H1 (cell line): ENCODE measurements around the gene EGR4. TPM values are rescaled to one million over a fixed set of nuclear protein-coding genes. Genes with fewer than 3 reads are reported as not detected.
A peak's percentile ranks its signal among the peaks of the same experiment; 100 is the strongest.

Source experiments
- CTCF ChIA-PET: fragments of 300-600 bp; sonication (Branson Sonifier 250); formaldehyde crosslinking; loops from one replicate; lab custom pipeline; 2021; ENCODE audit not compliant: partially characterized antibody; lab: Charles Lee
- POLR2A ChIA-PET: fragments of 300-600 bp; sonication (Branson Sonifier 250); formaldehyde crosslinking; loops from one replicate; lab custom pipeline; 2021; ENCODE audit warnings: inconsistent platforms; ENCODE audit not compliant: partially characterized antibody; lab: Charles Lee
- DNase-seq, 2 experiments: peaks; one replicate each; pipeline versions ENCODE4 v3.0.0 to v3.0.0-alpha.2; 2010 to 2022; ENCODE audit warnings: low spot score in 2 of 2, low read depth in 1 of 2, mixed read lengths in 1 of 2
- FAIRE-seq: peaks from 2 replicates; lab custom pipeline; 2011; peaks lifted over from hg19 to GRCh38; lab: Jason Lieb, UNC
- H2AFZ ChIP-seq: 2 replicates; pipeline ENCODE4 v1.8.1; 2012; ENCODE audit warnings: low read length, inconsistent platforms
- H2AK5ac ChIP-seq: 2 replicates; pipeline ENCODE4 v1.6.1; 2013; ENCODE audit warnings: low read depth, low read length
- H2BK120ac ChIP-seq: replicated peaks from 2 replicates; pipeline ENCODE3; 2013; ENCODE audit warnings: low read depth, low read length, inconsistent platforms
- H2BK12ac ChIP-seq: 2 replicates; pipeline ENCODE4 v1.6.1; 2013; ENCODE audit warnings: low read depth, low read length
- H2BK15ac ChIP-seq: 2 replicates; pipeline ENCODE4 v1.6.1; 2013; ENCODE audit warnings: low read length
- H2BK20ac ChIP-seq: 2 replicates; pipeline ENCODE4 v1.6.1; 2013; ENCODE audit warnings: low read length
- H2BK5ac ChIP-seq: 2 replicates; pipeline ENCODE4 v1.6.1; 2013; ENCODE audit warnings: low read depth, low read length
- H3K14ac ChIP-seq: 2 replicates; pipeline ENCODE4 v1.6.1; 2013; ENCODE audit warnings: inconsistent platforms; ENCODE audit not compliant: insufficient read length
- H3K18ac ChIP-seq: 2 replicates; pipeline ENCODE4 v1.6.1; 2013; ENCODE audit warnings: low read length; ENCODE audit errors: extremely low read depth
- H3K23ac ChIP-seq: 2 replicates; pipeline ENCODE4 v1.6.1; 2013; ENCODE audit warnings: inconsistent platforms; ENCODE audit not compliant: insufficient read length
- H3K23me2 ChIP-seq: 2 replicates; pipeline ENCODE4 v1.6.1; 2013; ENCODE audit warnings: low read depth, low read length
- H3K27ac ChIP-seq: 2 replicates; pipeline ENCODE4 v1.6.1; 2011; ENCODE audit warnings: low read depth, low read length, inconsistent platforms
- H3K27me3 ChIP-seq, 4 experiments: replicated peaks in 1 of 4; 1 replicate in 1 of 4; 2 replicates in 3 of 4; pipeline versions ENCODE4 v1.6.1 to v1.8.1; 2011 to 2013; ENCODE audit warnings: low read length in 3 of 4, mild to moderate bottlenecking in 3 of 4, inconsistent platforms in 2 of 4, mixed read lengths in 2 of 4, moderate library complexity in 1 of 4; ENCODE audit not compliant: control insufficient read depth in 3 of 4, insufficient read depth in 3 of 4; ENCODE audit errors: extremely low read depth in 1 of 4
- H3K36me3 ChIP-seq, 4 experiments: 2 replicates each; pipeline versions ENCODE4 v1.6.1 to v1.8.1; 2011 to 2013; ENCODE audit warnings: mild to moderate bottlenecking in 4 of 4, low read length in 3 of 4, moderate library complexity in 2 of 4, control low read depth in 1 of 4, inconsistent platforms in 1 of 4; ENCODE audit not compliant: insufficient read depth in 4 of 4, control insufficient read depth in 2 of 4
- H3K4ac ChIP-seq: replicated peaks from 2 replicates; pipeline ENCODE3; 2013; ENCODE audit warnings: low read length, low read depth, mixed read lengths, inconsistent platforms; ENCODE audit not compliant: insufficient read length
- H3K4me1 ChIP-seq, 4 experiments: replicated peaks in 1 of 4; 1 replicate in 1 of 4; 2 replicates in 3 of 4; pipeline versions ENCODE4 v1.6.1 to v1.8.1; 2011 to 2013; ENCODE audit warnings: low read length in 3 of 4, inconsistent platforms in 2 of 4, mixed read lengths in 1 of 4; ENCODE audit not compliant: insufficient read depth in 4 of 4, control insufficient read depth in 3 of 4
- H3K4me2 ChIP-seq, 2 experiments: 2 replicates each; pipeline versions ENCODE4 v1.6.1 to v1.8.1; 2011 to 2013; ENCODE audit warnings: low read depth in 2 of 2, low read length in 2 of 2, control low read depth in 1 of 2, inconsistent platforms in 1 of 2, mild to moderate bottlenecking in 1 of 2; ENCODE audit not compliant: insufficient read depth in 1 of 2
- H3K4me3 ChIP-seq, 4 experiments: fragments of 200-600, 300-600 bp in 1 of 4; sonication (generic), shearing (Covaris generic), sonication (Bioruptor Twin) in 1 of 4; 2 replicates each; pipeline versions ENCODE4 v1.5.1 to v1.8.1; 2011 to 2016; ENCODE audit warnings: low read length in 4 of 4, low read depth in 3 of 4, control low read depth in 2 of 4, inconsistent platforms in 2 of 4, mild to moderate bottlenecking in 2 of 4, mixed read lengths in 1 of 4, moderate library complexity in 1 of 4; ENCODE audit not compliant: insufficient read depth in 2 of 4; ENCODE audit errors: extremely low read depth in 1 of 4
- H3K56ac ChIP-seq: replicated peaks from 2 replicates; pipeline ENCODE3; 2013; ENCODE audit warnings: low read depth, mild to moderate bottlenecking, mixed read lengths, low read length, inconsistent platforms; ENCODE audit not compliant: insufficient read length
- H3K79me1 ChIP-seq: 2 replicates; pipeline ENCODE4 v1.6.1; 2013; ENCODE audit warnings: low read depth, low read length, control low read depth
- H3K79me2 ChIP-seq, 2 experiments: 2 replicates each; pipeline versions ENCODE4 v1.6.1 to v1.8.1; 2012 to 2013; ENCODE audit warnings: low read length in 2 of 2, mild to moderate bottlenecking in 2 of 2, inconsistent platforms in 1 of 2; ENCODE audit not compliant: insufficient read depth in 2 of 2, control insufficient read depth in 1 of 2
- H3K9ac ChIP-seq, 4 experiments: replicated peaks in 1 of 4; 1 replicate in 1 of 4; 2 replicates in 3 of 4; pipeline versions ENCODE4 v1.6.1 to v1.8.1; 2011 to 2013; ENCODE audit warnings: low read depth in 3 of 4, low read length in 3 of 4, control low read depth in 2 of 4, mild to moderate bottlenecking in 2 of 4, moderate library complexity in 2 of 4, inconsistent platforms in 1 of 4; ENCODE audit errors: extremely low read depth in 1 of 4
- H3K9me3 ChIP-seq, 2 experiments: 2 replicates each; pipeline versions ENCODE4 v1.6.1 to v1.8.1; 2012 to 2013; ENCODE audit warnings: mild to moderate bottlenecking in 2 of 2, moderate library complexity in 2 of 2, control low read depth in 1 of 2, inconsistent platforms in 1 of 2, low read depth in 1 of 2, low read length in 1 of 2, mixed read lengths in 1 of 2; ENCODE audit not compliant: insufficient read depth in 2 of 2
- H4K20me1 ChIP-seq, 2 experiments: replicated peaks in 1 of 2; 2 replicates each; pipeline versions ENCODE3 to v1.8.1; 2011 to 2013; ENCODE audit warnings: inconsistent platforms in 2 of 2, low read length in 2 of 2, mild to moderate bottlenecking in 1 of 2; ENCODE audit not compliant: insufficient read depth in 2 of 2, control insufficient read depth in 1 of 2
- H4K5ac ChIP-seq: 2 replicates; pipeline ENCODE4 v1.6.1; 2013; ENCODE audit warnings: low read length, low read depth, mixed read lengths, inconsistent platforms; ENCODE audit not compliant: insufficient read length
- H4K8ac ChIP-seq: 2 replicates; pipeline ENCODE4 v1.8.0; 2013; ENCODE audit warnings: mild to moderate bottlenecking, moderate library complexity, low read length, inconsistent platforms; ENCODE audit not compliant: insufficient read depth; ENCODE audit errors: extremely low read depth
- H4K91ac ChIP-seq: replicated peaks from 2 replicates; pipeline ENCODE3; 2013; ENCODE audit warnings: low read length, mixed read lengths, inconsistent platforms; ENCODE audit not compliant: insufficient read length
- CREB1 ChIP-seq: IDR thresholded peaks from 2 replicates; pipeline ENCODE4 v1.6.1; 2012; ENCODE audit warnings: inconsistent platforms
- WGBS, 2 experiments: shearing (Covaris generic) in 1 of 2; methylation state at CpG; one replicate each; pipeline versions ENCODE4 v1.1.6 to v1.1.7; 2013 to 2015; ENCODE audit warnings: low lambda C conversion rate in 2 of 2, mixed read lengths in 2 of 2, inconsistent platforms in 1 of 2, low coverage in 1 of 2, missing lambda C conversion rate in 1 of 2; ENCODE audit not compliant: insufficient replicate concordance in 2 of 2, insufficient coverage in 1 of 2, insufficient read length in 1 of 2; ENCODE audit errors: extremely low coverage in 1 of 2, missing lambda C conversion rate in 1 of 2; 5-methylcytosine and 5-hydroxymethylcytosine counted together
- polyA plus RNA-seq, 7 experiments: library from polyadenylated mRNA; depleted of rRNA in 3 of 7; stranded (reverse) in 5 of 7; unstranded in 2 of 7; fragments of >200 nt in 5 of 7; fragments of 200-250 nt in 2 of 7; gene quantifications; 1 replicate in 5 of 7; 2 replicates in 1 of 7; 4 replicates in 1 of 7; pipeline versions ENCODE4 v1.2.1 to v1.2.3, GENCODE V29; 2011 to 2013; ENCODE audit warnings: missing spikeins in 2 of 7, mixed read lengths in 2 of 7
- total RNA-seq: library from RNA; stranded (reverse); fragmentation: NEBNext Ultra II Directional; extraction: Animal tissue kit (Norgen Biotek cat#: 25700); gene quantifications from 2 replicates; pipeline ENCODE4 v1.2.1, GENCODE V29; 2021
- TF ChIP-seq, protein P1 (sequence below), 3 experiments: IDR thresholded peaks; 1 replicate in 2 of 3; 2 replicates in 1 of 3; pipeline versions ENCODE4 v1.5.1 to v1.6.1; 2011; ENCODE audit warnings: low read length in 3 of 3, mild to moderate bottlenecking in 3 of 3, inconsistent platforms in 2 of 3, low read depth in 1 of 3, moderate library complexity in 1 of 3; ENCODE audit not compliant: insufficient read depth in 1 of 3; ENCODE audit errors: control extremely low read depth in 1 of 3

The EGR4 gene
- total and polyA plus RNA-seq, 2 of the 8 experiments (the other 6 are each of a cell fraction or from before 2014, with no cell fraction given), result 0.20 TPM; not detected in 1

DNA sequence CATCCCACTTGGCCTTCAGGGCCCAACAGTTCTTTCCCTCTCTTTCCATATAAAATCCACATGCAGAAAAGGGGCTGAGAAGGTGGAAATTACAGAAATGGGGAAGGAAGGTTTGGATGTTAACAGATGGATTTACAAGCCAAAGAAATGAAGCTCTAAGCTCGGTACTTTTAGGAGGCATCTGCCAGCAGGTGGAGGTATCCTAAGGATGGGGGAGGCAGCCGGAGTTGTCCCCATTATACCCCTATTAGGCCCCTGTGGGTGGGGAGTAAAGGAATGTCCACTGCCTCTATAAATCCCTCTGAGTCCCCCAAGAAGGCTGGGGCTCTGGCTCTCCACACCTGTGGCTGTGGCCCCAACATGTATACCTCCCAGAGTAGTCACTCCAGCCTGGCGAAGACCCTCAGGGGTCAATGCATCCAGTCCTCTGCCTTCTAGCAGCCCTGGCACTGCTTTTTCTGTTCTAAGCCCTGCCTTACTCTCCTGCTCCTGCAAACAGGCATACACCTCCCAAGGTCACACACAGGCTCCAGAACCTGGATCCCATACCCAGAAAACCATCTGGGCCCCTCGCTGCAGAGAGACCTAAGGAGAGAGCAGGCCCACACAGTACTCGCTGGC lies 10.3 kb downstream of the EGR4 start:
- H3K4me1 ChIP-seq, result peaks cover 5 to 17% (median 10%) of the 10 kb centered on the region in 4 experiments
- no peak overlapping the region for H3K14ac ChIP-seq
- peak overlapping the region; percentile 91 to 95 for H3K4me2 ChIP-seq
- H3K4me3 ChIP-seq, result peak overlapping the region; percentile 68 to 92 (median 76)
- peaks cover 0 to 30% of the 10 kb centered on the region in 2 experiments; a peak in 3 of 4 replicates for H3K79me2 ChIP-seq
- no peak overlapping the region for H3K56ac ChIP-seq
- peak overlapping the region; percentile 61; the same call in 1 of the 2 replicates for H2BK20ac ChIP-seq
- H3K9me3 ChIP-seq, result no peaks in the 10 kb centered on the region
- no peak overlapping the region for H3K27ac ChIP-seq
- H3K36me3 ChIP-seq, result peaks cover 0 to 7% (median 0%) of the 10 kb centered on the region in 4 experiments; a peak in 1 of 8 replicates
- TF ChIP-seq CREB1, result no peak
- TF ChIP-seq, protein P1, sequence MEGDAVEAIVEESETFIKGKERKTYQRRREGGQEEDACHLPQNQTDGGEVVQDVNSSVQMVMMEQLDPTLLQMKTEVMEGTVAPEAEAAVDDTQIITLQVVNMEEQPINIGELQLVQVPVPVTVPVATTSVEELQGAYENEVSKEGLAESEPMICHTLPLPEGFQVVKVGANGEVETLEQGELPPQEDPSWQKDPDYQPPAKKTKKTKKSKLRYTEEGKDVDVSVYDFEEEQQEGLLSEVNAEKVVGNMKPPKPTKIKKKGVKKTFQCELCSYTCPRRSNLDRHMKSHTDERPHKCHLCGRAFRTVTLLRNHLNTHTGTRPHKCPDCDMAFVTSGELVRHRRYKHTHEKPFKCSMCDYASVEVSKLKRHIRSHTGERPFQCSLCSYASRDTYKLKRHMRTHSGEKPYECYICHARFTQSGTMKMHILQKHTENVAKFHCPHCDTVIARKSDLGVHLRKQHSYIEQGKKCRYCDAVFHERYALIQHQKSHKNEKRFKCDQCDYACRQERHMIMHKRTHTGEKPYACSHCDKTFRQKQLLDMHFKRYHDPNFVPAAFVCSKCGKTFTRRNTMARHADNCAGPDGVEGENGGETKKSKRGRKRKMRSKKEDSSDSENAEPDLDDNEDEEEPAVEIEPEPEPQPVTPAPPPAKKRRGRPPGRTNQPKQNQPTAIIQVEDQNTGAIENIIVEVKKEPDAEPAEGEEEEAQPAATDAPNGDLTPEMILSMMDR (IDR thresholded peaks at IDR 0.05; ENCODE audit: control extremely low read depth in 1 of 3, insufficient read depth in 1 of 3, low read depth in 1 of 3, low read length in 3 of 3), result peak in 1 of 3 experiments; percentile 29; a peak in 2 of 4 replicates
- peak overlapping the region; percentile 28 for H2BK120ac ChIP-seq
- peaks cover 2 to 24% of the 10 kb centered on the region in 2 experiments for H4K20me1 ChIP-seq
- peak overlapping the region; percentile 45 for H4K91ac ChIP-seq
- 44% methylated on average over 5 of the region's 5 CpGs; no CpG with 5 or more reads in 1 of the 2 experiments for WGBS, 2 experiments
- ChIA-PET POLR2A (interaction anchor here (0.7 to 1.6 kb wide), 5 partner anchors 9 to 49 kb away, joined by 3 to 4 read pairs (median 3); partner anchors contain the start of gene CCT7), CTCF (interaction anchor here (0.6 to 13.4 kb wide), 6 partner anchors 8 to 397 kb away, joined by 3 to 122 read pairs (median 4); partner anchors contain the start of gene EGR4)
- no peak overlapping the region for H2AFZ ChIP-seq
- H3K23me2 ChIP-seq, result peaks cover 17% of the 10 kb centered on the region
- H3K27me3 ChIP-seq, result peaks cover 0 to 13% (median 8%) of the 10 kb centered on the region in 4 experiments; a peak in 6 of 7 replicates
- H2AK5ac ChIP-seq, result peak overlapping the region; percentile 95; the same call in 1 of the 2 replicates
- peak overlapping the region; percentile 94 for H2BK5ac ChIP-seq
- no peak for FAIRE-seq
- peak overlapping the region; percentile 97 for H2BK12ac ChIP-seq
- H4K8ac ChIP-seq, result peak overlapping the region; percentile 45
- H3K9ac ChIP-seq, result peak overlapping the region in 3 of 4 experiments; percentile 34 to 74 (median 38); a peak in 6 of 7 replicates
- H3K18ac ChIP-seq, result peak overlapping the region; percentile 64; the same call in 1 of the 2 replicates
- H2BK15ac ChIP-seq, result peak overlapping the region; percentile 25; the same call in 1 of the 2 replicates
- H4K5ac ChIP-seq, result no peak overlapping the region
- no peak overlapping the region for H3K4ac ChIP-seq
- H3K79me1 ChIP-seq, result peaks cover 19% of the 10 kb centered on the region
- DNase-seq, result no peak
- H3K23ac ChIP-seq, result no peak overlapping the region
